Spleen (tissue), 11 donors: Measurements from ENCODE around the gene PARD3B. TPM values are rescaled to one million over a fixed set of nuclear protein-coding genes. Genes with fewer than 3 reads are reported as not detected.

Experiments used
- DNase-seq: peaks from one replicate; pipeline ENCODE4 v3.0.0-alpha.2; 2020
- H3K27ac ChIP-seq, 8 donors: fragments of 200-600 bp; sonication (generic) in 7 of 8; 1 replicate in 4 of 8; 2 replicates in 4 of 8; pipeline versions ENCODE4 v1.5.0 to v1.8.0; 2016 to 2021; ENCODE audit warnings: inconsistent platforms in 4 of 8, mild to moderate bottlenecking in 4 of 8, moderate library complexity in 1 of 8
- H3K27me3 ChIP-seq, 7 donors: fragments of 200-600 bp; sonication (generic) in 6 of 7; replicated peaks in 1 of 7; 1 replicate in 4 of 7; 2 replicates in 3 of 7; pipeline versions ENCODE4 v1.5.0 to v1.8.0; 2016 to 2021; ENCODE audit warnings: inconsistent platforms in 3 of 7, mild to moderate bottlenecking in 1 of 7
- H3K36me3 ChIP-seq, 6 donors: fragments of 200-600 bp; sonication (generic) in 5 of 6; 1 replicate in 4 of 6; 2 replicates in 2 of 6; pipeline versions ENCODE4 v1.5.0 to v1.8.0; 2016 to 2021; ENCODE audit warnings: inconsistent platforms in 2 of 6
- H3K4me1 ChIP-seq, 6 donors: fragments of 200-600 bp; sonication (generic) in 5 of 6; 1 replicate in 3 of 6; 2 replicates in 3 of 6; pipeline versions ENCODE4 v1.5.0 to v1.8.0; 2016 to 2021; ENCODE audit warnings: inconsistent platforms in 3 of 6
- H3K4me3 ChIP-seq, 8 donors: fragments of 200-600 bp; sonication (generic) in 7 of 8; 1 replicate in 4 of 8; 2 replicates in 4 of 8; pipeline versions ENCODE4 v1.5.0 to v1.8.0; 2016 to 2021; ENCODE audit warnings: inconsistent platforms in 4 of 8, mild to moderate bottlenecking in 4 of 8, moderate library complexity in 2 of 8
- H3K9me3 ChIP-seq, 8 donors: fragments of 200-600 bp; sonication (generic) in 7 of 8; 1 replicate in 4 of 8; 2 replicates in 4 of 8; pipeline versions ENCODE4 v1.5.0 to v1.8.0; 2016 to 2021; ENCODE audit warnings: inconsistent platforms in 4 of 8
- POLR2A ChIP-seq, 3 donors: fragments of 450-650 bp; IDR thresholded peaks; one replicate each; pipeline ENCODE4 v1.5.1; 2017; ENCODE audit warnings: antibody characterized with exemption in 3 of 3, mild to moderate bottlenecking in 1 of 3
- POLR2AphosphoS5 ChIP-seq, 3 donors: sonication (generic); formaldehyde crosslinking; IDR thresholded peaks; one replicate each; pipeline ENCODE4 v1.5.1; 2017; ENCODE audit warnings: antibody characterized with exemption in 3 of 3
- WGBS, 5 donors: extraction: QIAGEN DNeasy Blood & Tissue Kit in 3 of 5; methylation state at CpG; one replicate each; pipeline versions ENCODE4 v1.1.5 to v1.1.7; 2013 to 2018; 5-methylcytosine and 5-hydroxymethylcytosine counted together
- intact Hi-C: fragments of 100-400 bp; cut with DNase I; formaldehyde crosslinking; loops from one replicate; pipeline ENCODE4 v1.15.0; 2023; ENCODE audit warnings: low total_unique reads
- polyA plus RNA-seq, 3 donors: library from polyadenylated mRNA; stranded (reverse); fragments of 200-250 nt; gene quantifications; one replicate each; pipeline ENCODE4 v1.2.1, GENCODE V29; 2013
- total RNA-seq, 7 donors: library from RNA; depleted of rRNA in 3 of 7; stranded (reverse); fragments of >200 nt in 3 of 7; fragmentation: NEBNext Ultra II Directional in 4 of 7; extraction: Animal tissue kit (Norgen Biotek cat#: 25700) in 4 of 7; gene quantifications; one replicate each; pipeline versions ENCODE4 v1.1.0 to v1.2.1, GENCODE V29; 2016 to 2021
- TF ChIP-seq, protein P1 (sequence below), 11 experiments: fragments of 200-600 bp in 7 of 11; fragments of 450-650 bp in 4 of 11; sonication (generic) in 4 of 11; IDR thresholded peaks in 8 of 11; conservative IDR thresholded peaks in 3 of 11; 1 replicate in 7 of 11; 2 replicates in 4 of 11; pipeline versions ENCODE4 v1.4.0 to v1.8.0; 2016 to 2021; ENCODE audit warnings: antibody characterized with exemption in 11 of 11, inconsistent platforms in 4 of 11, mild to moderate bottlenecking in 1 of 11
- donor health status: healthy with polysubstance abuse.
- donor health status: DM: no; HTN: no; CAD: no; lungs with moderate emphysema.
- donor health status: DM: no; HTN: no; CAD: no.
- donor health status: Bipolar disorder and iron deficiency.
- donor health status: healthy.
- donor health status: DM: no; HTN: no; CAD: no.
- donor health status: DM: yes; HTN: yes; CAD: no.

PARD3B gene
- total and polyA plus RNA-seq, 10 donors: 0.85 to 27.8 (median 14.7) TPM

DNA sequence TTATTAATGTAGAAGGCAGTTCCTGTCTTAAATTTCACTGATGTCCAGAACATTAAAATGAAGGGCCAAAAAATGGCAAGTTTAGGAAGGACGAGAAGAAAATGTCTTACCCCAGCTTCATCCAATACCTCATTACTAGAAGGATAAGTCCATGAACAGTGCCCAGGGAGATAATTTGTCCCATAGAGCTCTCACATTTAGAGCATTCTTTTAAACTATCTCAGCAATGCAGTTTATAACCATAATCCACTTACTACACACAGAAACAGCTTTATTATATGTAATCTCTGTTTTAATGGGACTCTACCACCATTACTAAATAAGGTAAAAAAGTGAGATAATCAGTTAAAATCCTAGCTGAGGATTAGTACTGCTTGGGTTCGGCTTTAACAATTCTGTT, 142.5 kb downstream of the PARD3B start:
- Histone ChIP-seq H3K27me3 (no peaks in the 10 kb centered on the region), H3K36me3 (no peaks in the 10 kb centered on the region), H3K9me3 (no peaks in the 10 kb centered on the region), H3K27ac (no peak overlapping the region), H3K4me3 (no peak overlapping the region), H3K4me1 (peaks cover 0 to 8% (median 0%) of the 10 kb centered on the region in 6 donors)
- 76 to 92% (median 89%) methylated on average over 2 of the region's 2 CpGs for WGBS, 5 donors
- no peak for DNase-seq
- intact Hi-C loops: no loop called here
- TF ChIP-seq, protein P1, sequence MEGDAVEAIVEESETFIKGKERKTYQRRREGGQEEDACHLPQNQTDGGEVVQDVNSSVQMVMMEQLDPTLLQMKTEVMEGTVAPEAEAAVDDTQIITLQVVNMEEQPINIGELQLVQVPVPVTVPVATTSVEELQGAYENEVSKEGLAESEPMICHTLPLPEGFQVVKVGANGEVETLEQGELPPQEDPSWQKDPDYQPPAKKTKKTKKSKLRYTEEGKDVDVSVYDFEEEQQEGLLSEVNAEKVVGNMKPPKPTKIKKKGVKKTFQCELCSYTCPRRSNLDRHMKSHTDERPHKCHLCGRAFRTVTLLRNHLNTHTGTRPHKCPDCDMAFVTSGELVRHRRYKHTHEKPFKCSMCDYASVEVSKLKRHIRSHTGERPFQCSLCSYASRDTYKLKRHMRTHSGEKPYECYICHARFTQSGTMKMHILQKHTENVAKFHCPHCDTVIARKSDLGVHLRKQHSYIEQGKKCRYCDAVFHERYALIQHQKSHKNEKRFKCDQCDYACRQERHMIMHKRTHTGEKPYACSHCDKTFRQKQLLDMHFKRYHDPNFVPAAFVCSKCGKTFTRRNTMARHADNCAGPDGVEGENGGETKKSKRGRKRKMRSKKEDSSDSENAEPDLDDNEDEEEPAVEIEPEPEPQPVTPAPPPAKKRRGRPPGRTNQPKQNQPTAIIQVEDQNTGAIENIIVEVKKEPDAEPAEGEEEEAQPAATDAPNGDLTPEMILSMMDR (IDR thresholded peaks at IDR 0.05 in 8 of 11, conservative IDR thresholded peaks at IDR 0.05 in 3 of 11): no peak
- TF ChIP-seq POLR2A (IDR thresholded peaks at IDR 0.05): no peak
- TF ChIP-seq POLR2AphosphoS5 (IDR thresholded peaks at IDR 0.05): no peak

- no peak overlapping the region for H3K27ac ChIP-seq
- H3K4me1 ChIP-seq: peaks cover 0 to 8% (median 0%) of the 10 kb centered on the region in 6 donors
- no peak for DNase-seq
- H3K4me3 ChIP-seq: no peak overlapping the region
- no peaks in the 10 kb centered on the region for H3K9me3 ChIP-seq
- WGBS, 5 donors: 69 to 88% (median 74%) methylated on average over 2 of the region's 2 CpGs
- H3K27me3 ChIP-seq: no peaks in the 10 kb centered on the region
- no peaks in the 10 kb centered on the region for H3K36me3 ChIP-seq
- no peak for TF ChIP-seq POLR2AphosphoS5 (IDR thresholded peaks at IDR 0.05)
- TF ChIP-seq POLR2A (IDR thresholded peaks at IDR 0.05): no peak
- TF ChIP-seq, protein P1 (IDR thresholded peaks at IDR 0.05 in 8 of 11, conservative IDR thresholded peaks at IDR 0.05 in 3 of 11): peak in 9 of 11 experiments; percentile 15 to 71 (median 56)
- intact Hi-C loops: no loop called here
Measured at GRCh38 chr2:204691911-204692510, 146.7 kb downstream of the PARD3B start.

DNA sequence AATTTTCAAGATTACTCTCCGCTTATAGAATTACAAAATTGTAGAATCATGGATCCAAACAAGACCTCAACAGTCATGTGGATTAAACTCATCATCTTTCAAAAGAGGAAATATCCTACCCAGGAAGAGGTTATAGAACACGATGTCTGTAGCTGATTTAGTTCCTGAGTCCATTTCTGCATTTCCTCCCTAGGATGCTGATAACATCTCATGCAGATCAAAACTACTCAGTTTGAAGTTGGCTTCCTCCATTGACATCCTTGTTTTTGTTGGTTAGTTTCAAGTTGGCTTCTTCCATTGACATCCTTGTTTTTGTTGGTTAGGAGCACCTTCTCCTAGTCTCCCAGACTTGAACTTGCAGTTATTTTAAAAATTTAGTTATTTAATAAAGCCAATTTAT, 147.5 kb downstream of the PARD3B start:
- DNase-seq: no peak
- Histone ChIP-seq H3K4me3 (no peak overlapping the region), H3K4me1 (peaks cover 0 to 8% (median 0%) of the 10 kb centered on the region in 6 donors), H3K27ac (no peak overlapping the region), H3K36me3 (no peaks in the 10 kb centered on the region), H3K9me3 (no peaks in the 10 kb centered on the region), H3K27me3 (no peaks in the 10 kb centered on the region)
- WGBS, 5 donors: 47 to 55% (median 50%) methylated on average over 2 of the region's 2 CpGs
- TF ChIP-seq POLR2AphosphoS5 (IDR thresholded peaks at IDR 0.05) (no peak), POLR2A (IDR thresholded peaks at IDR 0.05) (no peak)
- TF ChIP-seq, protein P1 (IDR thresholded peaks at IDR 0.05 in 8 of 11, conservative IDR thresholded peaks at IDR 0.05 in 3 of 11): no peak
- intact Hi-C loops: no loop called here

GRCh38 chr2:204693262-204693661, 148.0 kb downstream of the PARD3B start:
- H3K9me3 ChIP-seq: no peaks in the 10 kb centered on the region
- intact Hi-C loops: no loop called here
- WGBS, 5 donors: 70 to 86% (median 73%) methylated on average over 3 of the region's 3 CpGs
- peaks cover 0 to 8% (median 0%) of the 10 kb centered on the region in 6 donors for H3K4me1 ChIP-seq
- H3K27me3 ChIP-seq: no peaks in the 10 kb centered on the region
- H3K4me3 ChIP-seq: no peak overlapping the region
- TF ChIP-seq POLR2A (IDR thresholded peaks at IDR 0.05) (no peak), POLR2AphosphoS5 (IDR thresholded peaks at IDR 0.05) (no peak)
- TF ChIP-seq, protein P1 (IDR thresholded peaks at IDR 0.05 in 8 of 11, conservative IDR thresholded peaks at IDR 0.05 in 3 of 11): no peak
- no peak for DNase-seq
- no peak overlapping the region for H3K27ac ChIP-seq
- H3K36me3 ChIP-seq: no peaks in the 10 kb centered on the region
